ENCODE results near the gene AFDN. TPM values are rescaled to one million over a fixed set of nuclear protein-coding genes. Genes with fewer than 3 reads are reported as not detected.

The AFDN gene
- 100 to 1,000 TPM in 1 of 2 donors, 10 to 100 TPM in 1; 91.7 to 124 TPM for polyA plus RNA-seq

GRCh38 chr6:167826896-167827582 lies at the start of gene AFDN:
Gene AFDN, plus strand, starts transcription at chr6:167826911. Its CDS starts 222 bp downstream, at chr6:167827133.
- H3K9me3 ChIP-seq (ENCODE audit: control insufficient read depth in 2 of 2, insufficient read depth in 1 of 2, low read depth in 1 of 2, low read length in 1 of 2) = peaks cover 0 to 3% of the 10 kb centered on the region in 2 donors
- no peaks in the 10 kb centered on the region for H3K36me3 ChIP-seq (ENCODE audit: control insufficient read depth in 2 of 2, insufficient read depth in 2 of 2, low read length in 1 of 2)
- peak within 1 kb of the TSS; percentile 86 to 92 for H3K27ac ChIP-seq (ENCODE audit: low read depth in 2 of 2, low read length in 1 of 2)
- H3K27me3 ChIP-seq (ENCODE audit: control insufficient read depth in 1 of 2, insufficient read depth in 2 of 2, low read length in 2 of 2) = no peaks in the 10 kb centered on the region
- H3K4me1 ChIP-seq (ENCODE audit: control insufficient read depth in 2 of 2, insufficient read depth in 2 of 2, low read length in 1 of 2) = peaks cover 3 to 9% of the 10 kb centered on the region in 2 donors
- 1 to 4% methylated on average over 11 to 101 of the region's 108 CpGs for WGBS, 2 donors
- H3K4me3 ChIP-seq (ENCODE audit: low read depth in 1 of 2, low read length in 2 of 2) = peak within 1 kb of the TSS; percentile 83 to 96

- Histone ChIP-seq H3K27me3 (ENCODE audit: control insufficient read depth in 1 of 2, insufficient read depth in 2 of 2, low read length in 2 of 2) (no peaks in the 10 kb centered on the region), H3K36me3 (ENCODE audit: control insufficient read depth in 2 of 2, insufficient read depth in 2 of 2, low read length in 1 of 2) (no peaks in the 10 kb centered on the region), H3K27ac (ENCODE audit: low read depth in 2 of 2, low read length in 1 of 2) (peak overlapping the region; percentile 6 to 28), H3K9me3 (ENCODE audit: control insufficient read depth in 2 of 2, insufficient read depth in 1 of 2, low read depth in 1 of 2, low read length in 1 of 2) (no peaks in the 10 kb centered on the region), H3K4me1 (ENCODE audit: control insufficient read depth in 2 of 2, insufficient read depth in 2 of 2, low read length in 1 of 2) (peaks cover 0 to 3% of the 10 kb centered on the region in 2 donors), H3K4me3 (ENCODE audit: low read depth in 1 of 2, low read length in 2 of 2) (no peak overlapping the region)
- WGBS, 2 donors = 74 to 77% methylated on average over 21 of the region's 21 CpGs
These were observed 48.1 kb upstream of the AFDN start for GRCh38 chr6:167778497-167779128.

- no peak overlapping the region for H3K4me3 ChIP-seq (ENCODE audit: low read depth in 1 of 2, low read length in 2 of 2)
- WGBS, 2 donors = 89 to 91% methylated on average over 20 of the region's 20 CpGs
- H3K36me3 ChIP-seq (ENCODE audit: control insufficient read depth in 2 of 2, insufficient read depth in 2 of 2, low read length in 1 of 2) = no peaks in the 10 kb centered on the region
- no peak overlapping the region for H3K27ac ChIP-seq (ENCODE audit: low read depth in 2 of 2, low read length in 1 of 2)
- peaks cover 0 to 3% of the 10 kb centered on the region in 2 donors for H3K4me1 ChIP-seq (ENCODE audit: control insufficient read depth in 2 of 2, insufficient read depth in 2 of 2, low read length in 1 of 2)
- H3K9me3 ChIP-seq (ENCODE audit: control insufficient read depth in 2 of 2, insufficient read depth in 1 of 2, low read depth in 1 of 2, low read length in 1 of 2) = no peaks in the 10 kb centered on the region
- H3K27me3 ChIP-seq (ENCODE audit: control insufficient read depth in 1 of 2, insufficient read depth in 2 of 2, low read length in 2 of 2) = no peaks in the 10 kb centered on the region
These were observed 47.4 kb upstream of the AFDN start for GRCh38 chr6:167779129-167779992.

GRCh38 chr6:167779993-167780655 lies 46.6 kb upstream of the AFDN start:
- no peaks in the 10 kb centered on the region for H3K9me3 ChIP-seq (ENCODE audit: control insufficient read depth in 2 of 2, insufficient read depth in 1 of 2, low read depth in 1 of 2, low read length in 1 of 2)
- no peaks in the 10 kb centered on the region for H3K36me3 ChIP-seq (ENCODE audit: control insufficient read depth in 2 of 2, insufficient read depth in 2 of 2, low read length in 1 of 2)
- 92 to 93% methylated on average over 15 of the region's 15 CpGs for WGBS, 2 donors
- no peak overlapping the region for H3K27ac ChIP-seq (ENCODE audit: low read depth in 2 of 2, low read length in 1 of 2)
- H3K4me1 ChIP-seq (ENCODE audit: control insufficient read depth in 2 of 2, insufficient read depth in 2 of 2, low read length in 1 of 2) = peaks cover 0 to 3% of the 10 kb centered on the region in 2 donors
- H3K4me3 ChIP-seq (ENCODE audit: low read depth in 1 of 2, low read length in 2 of 2) = no peak overlapping the region
- H3K27me3 ChIP-seq (ENCODE audit: control insufficient read depth in 1 of 2, insufficient read depth in 2 of 2, low read length in 2 of 2) = no peaks in the 10 kb centered on the region

- no peaks in the 10 kb centered on the region for H3K36me3 ChIP-seq (ENCODE audit: control insufficient read depth in 2 of 2, insufficient read depth in 2 of 2, low read length in 1 of 2)
- peaks cover 0 to 3% of the 10 kb centered on the region in 2 donors for H3K4me1 ChIP-seq (ENCODE audit: control insufficient read depth in 2 of 2, insufficient read depth in 2 of 2, low read length in 1 of 2)
- no peaks in the 10 kb centered on the region for H3K27me3 ChIP-seq (ENCODE audit: control insufficient read depth in 1 of 2, insufficient read depth in 2 of 2, low read length in 2 of 2)
- 65 to 68% methylated on average over 15 of the region's 15 CpGs for WGBS, 2 donors
- H3K27ac ChIP-seq (ENCODE audit: low read depth in 2 of 2, low read length in 1 of 2) = no peak overlapping the region
- H3K4me3 ChIP-seq (ENCODE audit: low read depth in 1 of 2, low read length in 2 of 2) = no peak overlapping the region
- no peaks in the 10 kb centered on the region for H3K9me3 ChIP-seq (ENCODE audit: control insufficient read depth in 2 of 2, insufficient read depth in 1 of 2, low read depth in 1 of 2, low read length in 1 of 2)
These were observed 45.5 kb upstream of the AFDN start for GRCh38 chr6:167781066-167781767.

GRCh38 chr6:167781868-167782267 lies 44.8 kb upstream of the AFDN start:
- H3K9me3 ChIP-seq (ENCODE audit: control insufficient read depth in 2 of 2, insufficient read depth in 1 of 2, low read depth in 1 of 2, low read length in 1 of 2) = no peaks in the 10 kb centered on the region
- 94 to 95% methylated on average over 9 of the region's 9 CpGs for WGBS, 2 donors
- no peak overlapping the region for H3K27ac ChIP-seq (ENCODE audit: low read depth in 2 of 2, low read length in 1 of 2)
- H3K4me1 ChIP-seq (ENCODE audit: control insufficient read depth in 2 of 2, insufficient read depth in 2 of 2, low read length in 1 of 2) = peaks cover 0 to 1% of the 10 kb centered on the region in 2 donors
- no peak overlapping the region for H3K4me3 ChIP-seq (ENCODE audit: low read depth in 1 of 2, low read length in 2 of 2)
- no peaks in the 10 kb centered on the region for H3K36me3 ChIP-seq (ENCODE audit: control insufficient read depth in 2 of 2, insufficient read depth in 2 of 2, low read length in 1 of 2)
- H3K27me3 ChIP-seq (ENCODE audit: control insufficient read depth in 1 of 2, insufficient read depth in 2 of 2, low read length in 2 of 2) = no peaks in the 10 kb centered on the region

GRCh38 chr6:167782698-167783517 lies 43.8 kb upstream of the AFDN start:
- Histone ChIP-seq H3K9me3 (ENCODE audit: control insufficient read depth in 2 of 2, insufficient read depth in 1 of 2, low read depth in 1 of 2, low read length in 1 of 2) (no peaks in the 10 kb centered on the region), H3K27me3 (ENCODE audit: control insufficient read depth in 1 of 2, insufficient read depth in 2 of 2, low read length in 2 of 2) (no peaks in the 10 kb centered on the region), H3K36me3 (ENCODE audit: control insufficient read depth in 2 of 2, insufficient read depth in 2 of 2, low read length in 1 of 2) (no peaks in the 10 kb centered on the region), H3K4me3 (ENCODE audit: low read depth in 1 of 2, low read length in 2 of 2) (no peak overlapping the region), H3K27ac (ENCODE audit: low read depth in 2 of 2, low read length in 1 of 2) (no peak overlapping the region), H3K4me1 (ENCODE audit: control insufficient read depth in 2 of 2, insufficient read depth in 2 of 2, low read length in 1 of 2) (no peaks in the 10 kb centered on the region)
- 92% methylated on average over 4 of the region's 4 CpGs for WGBS, 2 donors

GRCh38 chr6:167786853-167787675 lies 39.6 kb upstream of the AFDN start:
- no peak overlapping the region for H3K4me3 ChIP-seq (ENCODE audit: low read depth in 1 of 2, low read length in 2 of 2)
- no peaks in the 10 kb centered on the region for H3K9me3 ChIP-seq (ENCODE audit: control insufficient read depth in 2 of 2, insufficient read depth in 1 of 2, low read depth in 1 of 2, low read length in 1 of 2)
- 76 to 85% methylated on average over 10 of the region's 10 CpGs for WGBS, 2 donors
- H3K36me3 ChIP-seq (ENCODE audit: control insufficient read depth in 2 of 2, insufficient read depth in 2 of 2, low read length in 1 of 2) = no peaks in the 10 kb centered on the region
- H3K27ac ChIP-seq (ENCODE audit: low read depth in 2 of 2, low read length in 1 of 2) = no peak overlapping the region
- no peaks in the 10 kb centered on the region for H3K27me3 ChIP-seq (ENCODE audit: control insufficient read depth in 1 of 2, insufficient read depth in 2 of 2, low read length in 2 of 2)
- H3K4me1 ChIP-seq (ENCODE audit: control insufficient read depth in 2 of 2, insufficient read depth in 2 of 2, low read length in 1 of 2) = no peaks in the 10 kb centered on the region

All from esophagus (tissue), 2 donors.